Left ventricle myocardium inferior (tissue), 1 donor: Measurements from ENCODE around the gene PIP4K2A. TPM values are rescaled to one million over a fixed set of nuclear protein-coding genes. Genes with fewer than 3 reads are reported as not detected.
"Not testable (repeated sequence)": the region's sequence is repeated elsewhere in the genome, so short reads cannot be mapped to it uniquely, and the experiment has no call there.

Experiments
- DNase-seq: peaks from one replicate; pipeline ENCODE4 v3.0.0-alpha.2; 2020
- H3K27ac ChIP-seq: fragments of 200-600 bp; replicated peaks from 2 replicates; pipeline ENCODE4 v1.8.0; 2021
- H3K27me3 ChIP-seq: fragments of 200-600 bp; 2 replicates; pipeline ENCODE4 v1.8.0; 2021; ENCODE audit warnings: low read depth
- H3K36me3 ChIP-seq: fragments of 200-600 bp; 2 replicates; pipeline ENCODE4 v1.8.0; 2021
- H3K4me1 ChIP-seq: fragments of 200-600 bp; 2 replicates; pipeline ENCODE4 v1.8.0; 2021
- H3K4me3 ChIP-seq: fragments of 200-600 bp; 2 replicates; pipeline ENCODE4 v1.8.0; 2021; ENCODE audit warnings: mild to moderate bottlenecking, moderate library complexity
- H3K9me3 ChIP-seq: fragments of 200-600 bp; replicated peaks from 2 replicates; pipeline ENCODE4 v1.8.0; 2021
- CTCF ChIP-seq: fragments of 200-600 bp; IDR thresholded peaks from 2 replicates; pipeline ENCODE4 v1.8.0; 2021; ENCODE audit warnings: antibody characterized with exemption, mild to moderate bottlenecking, borderline replicate concordance
- intact Hi-C: fragments of 100-400 bp; cut with micrococcal nuclease; formaldehyde crosslinking; loops from one replicate; pipeline ENCODE4 v1.11.0; 2022
- total RNA-seq: library from RNA; stranded (reverse); fragmentation: NEBNext Ultra II Directional; extraction: Animal tissue kit (Norgen Biotek cat#: 25700); gene quantifications from one replicate; pipeline ENCODE4 v1.2.1, GENCODE V29; 2021
- donor health status: DM: no; HTN: yes; CAD: no; lungs with severe emphysema.

Gene PIP4K2A
- total RNA-seq, 1 donor from 2014 or later, result 12.6 TPM

GRCh38 chr10:22693371-22693784 lies 21.0 kb downstream of the PIP4K2A start:
- H3K4me1 ChIP-seq, result peaks cover 30% of the 10 kb centered on the region
- DNase-seq, result no peak
- no peaks in the 10 kb centered on the region for H3K27me3 ChIP-seq
- intact Hi-C loops, result no loop called here
- H3K27ac ChIP-seq, result no peak overlapping the region
- no peaks in the 10 kb centered on the region for H3K9me3 ChIP-seq
- H3K4me3 ChIP-seq, result no peak overlapping the region
- TF ChIP-seq CTCF, result no peak
- no peaks in the 10 kb centered on the region for H3K36me3 ChIP-seq

GRCh38 chr10:22692119-22692518 lies 22.3 kb downstream of the PIP4K2A start:
- H3K9me3 ChIP-seq, DNase-seq, H3K36me3 ChIP-seq, intact Hi-C loops, H3K27ac ChIP-seq, H3K27me3 ChIP-seq, H3K4me3 ChIP-seq: not testable (repeated sequence)
- peaks cover 20% of the 10 kb centered on the region for H3K4me1 ChIP-seq

GRCh38 chr10:22690614-22691431 lies 23.6 kb downstream of the PIP4K2A start:
- H3K27ac ChIP-seq, result no peak overlapping the region
- intact Hi-C loops, result no loop called here
- H3K9me3 ChIP-seq, result no peaks in the 10 kb centered on the region
- no peaks in the 10 kb centered on the region for H3K27me3 ChIP-seq
- no peak for DNase-seq
- no peak for TF ChIP-seq CTCF
- H3K4me3 ChIP-seq, result no peak overlapping the region
- H3K36me3 ChIP-seq, result no peaks in the 10 kb centered on the region
- H3K4me1 ChIP-seq, result peaks cover 20% of the 10 kb centered on the region

- no peak for TF ChIP-seq CTCF
- Histone ChIP-seq H3K36me3 (no peaks in the 10 kb centered on the region), H3K4me3 (no peak overlapping the region), H3K27ac (no peak overlapping the region), H3K27me3 (no peaks in the 10 kb centered on the region), H3K4me1 (peaks cover 27% of the 10 kb centered on the region), H3K9me3 (no peaks in the 10 kb centered on the region)
- intact Hi-C loops, result no loop called here
- DNase-seq, result no peak
These were observed 24.2 kb downstream of the PIP4K2A start for GRCh38 chr10:22690158-22690557.

GRCh38 chr10:22686347-22686746 lies 28.0 kb downstream of the PIP4K2A start:
- intact Hi-C loops, result no loop called here
- no peak for TF ChIP-seq CTCF
- H3K4me1 ChIP-seq, result peaks cover 53% of the 10 kb centered on the region
- H3K36me3 ChIP-seq, result no peaks in the 10 kb centered on the region
- H3K27me3 ChIP-seq, result no peaks in the 10 kb centered on the region
- H3K4me3 ChIP-seq, result no peak overlapping the region
- H3K9me3 ChIP-seq, result no peaks in the 10 kb centered on the region
- peak overlapping the region; percentile 49 for H3K27ac ChIP-seq
- no peak for DNase-seq

- Histone ChIP-seq H3K36me3 (no peaks in the 10 kb centered on the region), H3K4me1 (peaks cover 50% of the 10 kb centered on the region), H3K4me3 (peak overlapping the region; percentile 4), H3K27ac (peak overlapping the region; percentile 49), H3K9me3 (no peaks in the 10 kb centered on the region), H3K27me3 (no peaks in the 10 kb centered on the region)
- TF ChIP-seq CTCF, result no peak
- no peak for DNase-seq
- intact Hi-C loops, result no loop called here
These were observed 28.5 kb downstream of the PIP4K2A start for GRCh38 chr10:22685926-22686325.
